OCI-LY1 (cell line): ENCODE measurements around the gene AMD1.

Source experiments
- CTCF ChIP-seq: fragments of 200-600 bp; sonication (generic), shearing (Covaris generic); IDR thresholded peaks from 2 replicates; pipeline ENCODE4 v1.5.1; 2017; ENCODE audit warnings: mild to moderate bottlenecking, antibody characterized with exemption, low read length, moderate library complexity, mixed read lengths
- EZH2 ChIP-seq: fragments of 200-600 bp; sonication (generic), shearing (Covaris generic); IDR thresholded peaks from 2 replicates; pipeline ENCODE4 v1.8.0; 2017; ENCODE audit warnings: borderline replicate concordance, mixed run types, mild to moderate bottlenecking, antibody characterized with exemption, low read length, moderate library complexity, mixed read lengths

GRCh38 chr6:110853754-110854477 lies 20.7 kb upstream of the AMD1 start:
- no peak for TF ChIP-seq CTCF
- TF ChIP-seq EZH2: no peak
